BLaER1 (cell line): ENCODE measurements around the gene B3GALT5.

Experiments used
- H3K27ac ChIP-seq: shearing (Covaris generic); formaldehyde crosslinking; 2 replicates; pipeline ENCODE4 v1.8.1; 2022
- H3K27me3 ChIP-seq: shearing (Covaris generic); formaldehyde crosslinking; 2 replicates; pipeline ENCODE4 v1.8.1; 2022
- H3K36me3 ChIP-seq: shearing (Covaris generic); formaldehyde crosslinking; 2 replicates; pipeline ENCODE4 v1.8.1; 2022
- H3K4me1 ChIP-seq: shearing (Covaris generic); formaldehyde crosslinking; 2 replicates; pipeline ENCODE4 v1.8.1; 2022
- H3K4me2 ChIP-seq: shearing (Covaris generic); formaldehyde crosslinking; 2 replicates; pipeline ENCODE4 v1.8.1; 2022
- H3K4me3 ChIP-seq: shearing (Covaris generic); formaldehyde crosslinking; 2 replicates; pipeline ENCODE4 v1.8.1; 2022
- H3K9ac ChIP-seq: shearing (Covaris generic); formaldehyde crosslinking; 2 replicates; pipeline ENCODE4 v1.8.1; 2022
- H3K9me3 ChIP-seq: shearing (Covaris generic); formaldehyde crosslinking; 2 replicates; pipeline ENCODE4 v1.8.1; 2022
- H4K20me1 ChIP-seq: shearing (Covaris generic); formaldehyde crosslinking; 2 replicates; pipeline ENCODE4 v1.8.1; 2022
- Cebpa-rat ChIP-seq: shearing (Covaris generic); IDR thresholded peaks from 2 replicates; pipeline ENCODE4 v1.8.1; 2022

The B3GALT5 gene

DNA sequence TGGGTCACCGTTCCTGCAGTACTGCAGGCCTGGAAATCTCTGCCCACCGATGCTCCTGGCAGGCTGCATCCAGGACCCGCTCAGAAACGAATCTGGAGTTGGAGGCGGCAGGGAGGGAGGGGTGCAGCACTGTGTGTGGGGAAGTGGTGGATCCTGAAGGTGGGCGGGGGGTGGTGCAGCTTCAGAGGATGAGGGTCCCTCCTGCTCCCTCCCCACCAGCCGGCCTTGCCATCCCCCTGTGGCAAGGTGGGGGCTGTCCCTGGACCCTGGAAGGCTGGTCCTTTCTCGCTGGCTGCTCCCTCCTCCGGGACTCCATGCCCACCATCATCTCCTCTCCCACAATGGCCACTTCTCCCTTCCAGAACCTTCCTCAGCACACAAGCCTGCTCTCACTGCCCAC is 60.4 kb downstream of the B3GALT5 start:
- H3K27me3 ChIP-seq, result no peaks in the 10 kb centered on the region
- no peak overlapping the region for H3K27ac ChIP-seq
- H3K9me3 ChIP-seq, result no peaks in the 10 kb centered on the region
- no peak overlapping the region for H3K4me2 ChIP-seq
- H3K36me3 ChIP-seq, result no peaks in the 10 kb centered on the region
- no peak for TF ChIP-seq Cebpa-rat
- no peaks in the 10 kb centered on the region for H3K4me1 ChIP-seq
- no peaks in the 10 kb centered on the region for H4K20me1 ChIP-seq
- H3K4me3 ChIP-seq, result no peak overlapping the region
- H3K9ac ChIP-seq, result no peak overlapping the region

DNA sequence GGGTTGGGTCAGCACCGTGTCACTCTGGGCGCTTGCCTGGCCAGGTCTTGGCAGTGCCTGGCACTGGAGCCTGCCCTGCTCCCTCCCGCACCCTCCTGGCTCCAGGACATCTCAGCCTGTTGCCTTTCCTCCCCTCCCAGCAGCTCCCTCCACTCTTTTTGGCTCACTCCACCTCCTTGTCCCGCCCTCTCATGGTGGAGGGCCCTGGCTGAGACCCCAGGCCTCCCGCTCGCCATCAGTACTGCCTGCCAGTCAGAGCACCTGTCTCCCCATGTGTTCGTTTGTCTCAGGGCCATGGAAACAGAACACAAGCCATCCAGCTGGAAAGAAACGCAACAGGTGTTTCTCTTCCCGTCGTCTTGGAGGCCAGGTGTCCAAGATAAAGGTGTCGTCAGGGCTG is 61.0 kb downstream of the B3GALT5 start:
- Histone ChIP-seq H3K9me3 (no peaks in the 10 kb centered on the region), H4K20me1 (no peaks in the 10 kb centered on the region), H3K4me2 (no peak overlapping the region), H3K4me3 (no peak overlapping the region), H3K4me1 (no peaks in the 10 kb centered on the region), H3K36me3 (no peaks in the 10 kb centered on the region), H3K27me3 (no peaks in the 10 kb centered on the region), H3K9ac (no peak overlapping the region), H3K27ac (no peak overlapping the region)
- no peak for TF ChIP-seq Cebpa-rat

- no peak for TF ChIP-seq Cebpa-rat
- no peak overlapping the region for H3K4me3 ChIP-seq
- H3K27ac ChIP-seq, result no peak overlapping the region
- no peaks in the 10 kb centered on the region for H3K4me1 ChIP-seq
- no peaks in the 10 kb centered on the region for H3K27me3 ChIP-seq
- H3K9me3 ChIP-seq, result no peaks in the 10 kb centered on the region
- H3K36me3 ChIP-seq, result no peaks in the 10 kb centered on the region
- H3K4me2 ChIP-seq, result no peak overlapping the region
- H4K20me1 ChIP-seq, result no peaks in the 10 kb centered on the region
- no peak overlapping the region for H3K9ac ChIP-seq
Measured at GRCh38 chr21:39674801-39675200, 62.1 kb downstream of the B3GALT5 start.

DNA sequence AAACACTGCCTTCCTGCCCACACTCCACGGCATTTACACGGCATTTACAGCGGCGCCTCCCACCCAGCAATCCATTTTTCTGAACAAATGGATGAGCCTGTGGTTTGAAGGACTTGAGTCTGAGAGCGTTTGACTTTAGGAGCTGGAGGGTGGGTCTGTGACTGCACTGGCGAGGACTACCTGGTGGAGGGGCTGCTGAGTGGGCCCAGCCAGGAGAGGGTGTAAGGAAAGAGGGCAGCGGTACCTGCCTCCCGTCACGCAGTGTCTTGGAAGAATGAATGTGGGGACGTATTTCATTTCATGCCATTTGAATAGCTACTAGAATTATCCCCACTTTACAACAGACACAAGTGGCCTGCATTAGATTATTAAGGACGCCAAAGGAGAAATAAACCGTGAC is 62.9 kb downstream of the B3GALT5 start:
- Histone ChIP-seq H3K4me2 (no peak overlapping the region), H3K27me3 (no peaks in the 10 kb centered on the region), H3K4me3 (no peak overlapping the region), H3K27ac (no peak overlapping the region), H3K4me1 (no peaks in the 10 kb centered on the region), H3K36me3 (no peaks in the 10 kb centered on the region), H3K9me3 (no peaks in the 10 kb centered on the region), H4K20me1 (no peaks in the 10 kb centered on the region), H3K9ac (no peak overlapping the region)
- TF ChIP-seq Cebpa-rat, result no peak

DNA sequence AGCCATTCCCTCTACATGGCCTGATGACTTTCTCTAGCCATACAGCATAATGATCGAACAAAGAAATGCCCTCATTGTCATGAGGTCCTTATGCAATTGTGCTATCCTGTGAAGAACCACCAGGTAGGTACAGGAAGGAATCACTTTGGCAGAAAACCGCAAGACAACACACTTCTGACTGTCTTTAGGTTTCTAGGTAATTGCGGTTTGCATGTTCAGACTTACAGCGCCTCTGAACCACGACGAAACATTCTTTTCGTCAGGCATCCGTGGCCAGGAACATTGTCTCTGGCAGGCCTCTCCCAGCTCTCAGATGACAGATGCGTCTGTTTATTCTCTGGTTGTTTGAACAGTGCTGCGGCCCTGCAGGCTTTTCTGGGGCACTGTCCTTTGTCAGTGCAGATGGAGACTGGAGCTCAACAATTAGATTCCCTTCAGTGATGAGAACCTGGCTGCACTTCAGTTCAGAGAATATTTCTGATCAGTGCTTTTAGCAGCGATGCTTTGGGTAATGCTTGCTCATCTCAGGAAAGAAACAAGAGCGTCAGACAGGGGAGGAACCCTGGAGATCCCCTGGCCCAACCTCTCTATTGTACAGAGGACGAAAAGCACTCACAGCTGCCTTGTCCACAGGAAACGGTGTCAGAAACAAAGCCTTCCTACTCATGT is 63.4 kb downstream of the B3GALT5 start:
- Histone ChIP-seq H3K36me3 (no peaks in the 10 kb centered on the region), H3K4me3 (no peak overlapping the region), H3K9me3 (no peaks in the 10 kb centered on the region), H3K4me1 (no peaks in the 10 kb centered on the region), H3K27ac (no peak overlapping the region), H4K20me1 (no peaks in the 10 kb centered on the region), H3K4me2 (no peak overlapping the region), H3K27me3 (no peaks in the 10 kb centered on the region), H3K9ac (no peak overlapping the region)
- no peak for TF ChIP-seq Cebpa-rat

DNA sequence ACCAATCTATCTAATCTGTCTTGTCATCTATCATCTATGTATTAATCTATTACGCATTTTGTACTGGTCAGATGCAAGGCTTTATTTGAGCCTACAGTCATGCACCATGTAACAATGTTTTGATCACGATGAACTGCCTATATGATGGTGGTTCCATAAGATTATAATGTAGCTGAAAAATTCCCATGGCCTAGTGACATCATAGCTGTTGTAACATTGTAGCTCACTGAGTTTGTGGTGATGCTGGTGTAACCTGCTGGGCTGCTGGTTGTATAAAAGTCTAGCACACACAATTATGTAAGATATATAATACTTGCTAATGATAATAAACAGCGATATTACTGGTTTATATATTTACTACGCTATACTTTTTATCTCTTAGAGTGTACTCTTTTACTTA is 67.5 kb downstream of the B3GALT5 start:
- TF ChIP-seq Cebpa-rat, result no peak

DNA sequence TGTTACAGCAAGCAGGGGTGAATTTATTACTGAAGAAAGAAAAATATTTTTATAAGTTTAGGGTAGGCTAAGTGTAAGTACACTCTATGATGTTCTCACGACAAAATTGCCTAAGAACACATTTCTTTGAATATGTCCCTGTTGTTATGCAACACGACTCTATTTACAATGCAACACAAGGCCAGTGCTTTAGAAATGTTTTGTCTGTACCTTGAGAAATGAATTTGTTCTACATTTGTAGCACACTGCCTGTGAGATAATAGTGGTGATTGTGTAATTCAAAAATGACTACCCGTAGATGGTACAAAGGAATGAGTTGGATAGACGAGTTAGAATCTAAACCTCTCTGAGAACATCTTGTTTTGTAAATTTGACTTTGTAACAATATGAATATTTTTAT is 68.5 kb downstream of the B3GALT5 start:
- no peak overlapping the region for H3K4me3 ChIP-seq

More for the DNA sequence above, 67.5 kb downstream of the B3GALT5 start:
- no peaks in the 10 kb centered on the region for H3K36me3 ChIP-seq
- no peaks in the 10 kb centered on the region for H3K4me1 ChIP-seq
- H3K27ac ChIP-seq, result no peak overlapping the region
- no peaks in the 10 kb centered on the region for H3K27me3 ChIP-seq
- no peak overlapping the region for H3K4me2 ChIP-seq
- H3K4me3 ChIP-seq, result no peak overlapping the region
- no peak overlapping the region for H3K9ac ChIP-seq
- peaks cover 18% of the 10 kb centered on the region; the same call in 1 of the 2 replicates for H3K9me3 ChIP-seq
- H4K20me1 ChIP-seq, result no peaks in the 10 kb centered on the region

DNA sequence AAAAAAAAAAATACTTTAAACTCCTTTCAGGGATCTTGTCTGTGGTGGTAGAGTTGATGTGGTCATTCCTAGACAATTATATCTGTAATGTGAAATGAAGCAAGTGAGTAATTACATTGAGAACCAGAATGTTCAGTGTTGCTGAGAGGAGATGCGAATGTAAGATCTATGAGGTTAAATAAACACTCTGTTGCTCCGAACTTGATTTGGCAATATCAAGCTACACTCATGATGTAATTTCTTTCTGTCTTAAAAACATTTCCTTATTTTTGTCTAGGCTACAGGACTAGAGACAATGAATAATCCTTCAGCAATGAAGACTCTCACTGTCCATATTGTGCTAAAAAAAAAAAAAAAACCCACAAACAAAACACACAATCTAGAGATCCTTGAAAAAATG is 69.1 kb downstream of the B3GALT5 start:
- Histone ChIP-seq H3K4me2 (no peak overlapping the region), H3K9ac (no peak overlapping the region), H3K9me3 (peaks cover 18% of the 10 kb centered on the region; the same call in 1 of the 2 replicates), H3K36me3 (no peaks in the 10 kb centered on the region), H3K27ac (no peak overlapping the region), H3K4me1 (no peaks in the 10 kb centered on the region), H3K27me3 (no peaks in the 10 kb centered on the region), H4K20me1 (no peaks in the 10 kb centered on the region), H3K4me3 (no peak overlapping the region)
- TF ChIP-seq Cebpa-rat, result no peak

More for the DNA sequence above, 68.5 kb downstream of the B3GALT5 start:
- Histone ChIP-seq H3K4me2 (no peak overlapping the region), H3K9ac (no peak overlapping the region), H3K9me3 (peaks cover 18% of the 10 kb centered on the region; the same call in 1 of the 2 replicates), H3K27ac (no peak overlapping the region), H4K20me1 (no peaks in the 10 kb centered on the region), H3K4me1 (no peaks in the 10 kb centered on the region), H3K27me3 (no peaks in the 10 kb centered on the region), H3K36me3 (no peaks in the 10 kb centered on the region)
- TF ChIP-seq Cebpa-rat, result no peak

DNA sequence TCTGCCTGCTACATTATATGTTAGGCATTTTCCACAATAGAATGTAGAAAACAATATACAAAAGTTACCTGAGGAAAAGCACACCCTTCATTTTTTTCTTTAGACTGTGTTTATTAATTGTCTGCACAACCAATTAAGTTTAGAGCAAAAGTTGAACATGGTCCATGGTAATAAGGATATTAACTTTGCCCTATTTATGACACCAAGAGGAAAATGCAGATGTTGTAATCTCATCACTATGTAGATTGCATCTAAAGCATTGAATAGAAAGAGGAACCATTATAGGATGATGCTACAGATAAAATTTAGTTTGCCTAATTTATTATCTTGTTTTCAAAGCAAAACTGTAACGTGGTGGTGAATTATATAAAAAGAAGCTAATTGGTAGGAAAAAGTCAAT is 72.5 kb downstream of the B3GALT5 start:
- no peak for TF ChIP-seq Cebpa-rat

GRCh38 chr21:39685991-39686390 is 73.3 kb downstream of the B3GALT5 start:
- Histone ChIP-seq H3K9me3 (peaks cover 18% of the 10 kb centered on the region; the same call in 1 of the 2 replicates), H3K4me3 (no peak overlapping the region), H3K36me3 (no peaks in the 10 kb centered on the region), H3K27me3 (no peaks in the 10 kb centered on the region), H4K20me1 (no peaks in the 10 kb centered on the region), H3K9ac (no peak overlapping the region), H3K4me2 (no peak overlapping the region), H3K27ac (no peak overlapping the region), H3K4me1 (no peaks in the 10 kb centered on the region)
- TF ChIP-seq Cebpa-rat, result no peak

More for the DNA sequence above, 72.5 kb downstream of the B3GALT5 start:
- Histone ChIP-seq H3K9ac (no peak overlapping the region), H3K27me3 (no peaks in the 10 kb centered on the region), H3K9me3 (peaks cover 18% of the 10 kb centered on the region; the same call in 1 of the 2 replicates), H3K27ac (no peak overlapping the region), H4K20me1 (no peaks in the 10 kb centered on the region), H3K4me2 (no peak overlapping the region), H3K4me3 (no peak overlapping the region), H3K4me1 (no peaks in the 10 kb centered on the region), H3K36me3 (no peaks in the 10 kb centered on the region)
